ENCODE data around the gene COBLL1. TPM values are rescaled to one million over a fixed set of nuclear protein-coding genes. Genes with fewer than 3 reads are reported as not detected.

Gene COBLL1
- total RNA-seq, 2 experiments from 2014 or later: not detected

DNA sequence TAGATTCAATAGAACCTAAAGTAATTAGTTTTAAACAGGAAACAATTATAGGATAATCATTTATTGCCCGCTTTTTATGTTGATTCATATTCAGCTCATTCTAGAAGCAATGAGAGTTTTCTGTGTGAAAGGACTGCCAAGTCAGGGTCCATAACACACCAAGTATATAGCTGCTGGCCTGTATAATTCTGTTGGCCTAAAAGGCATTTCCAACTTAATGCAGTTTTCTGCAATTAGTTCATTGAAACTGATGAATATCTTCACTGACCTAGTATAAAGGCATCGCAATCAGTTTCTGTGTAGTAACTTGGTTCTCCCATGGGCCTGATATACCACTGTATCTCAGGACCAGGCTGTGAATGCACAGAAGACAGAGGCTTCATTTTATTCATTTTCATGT is 151.3 kb downstream of the COBLL1 start:
- Mint-ChIP-seq H3K27ac (no peak overlapping the region), H3K9me3 (ENCODE audit: low read depth) (peaks cover 3% of the 10 kb centered on the region), H3K36me3 (no peaks in the 10 kb centered on the region), H3K4me1 (no peaks in the 10 kb centered on the region), H3K27me3 (no peaks in the 10 kb centered on the region), H3K4me3 (no peak overlapping the region)
- ATAC-seq (no peak), DNase-seq (no peak)
- CTCF ChIA-PET: no interaction called here

DNA sequence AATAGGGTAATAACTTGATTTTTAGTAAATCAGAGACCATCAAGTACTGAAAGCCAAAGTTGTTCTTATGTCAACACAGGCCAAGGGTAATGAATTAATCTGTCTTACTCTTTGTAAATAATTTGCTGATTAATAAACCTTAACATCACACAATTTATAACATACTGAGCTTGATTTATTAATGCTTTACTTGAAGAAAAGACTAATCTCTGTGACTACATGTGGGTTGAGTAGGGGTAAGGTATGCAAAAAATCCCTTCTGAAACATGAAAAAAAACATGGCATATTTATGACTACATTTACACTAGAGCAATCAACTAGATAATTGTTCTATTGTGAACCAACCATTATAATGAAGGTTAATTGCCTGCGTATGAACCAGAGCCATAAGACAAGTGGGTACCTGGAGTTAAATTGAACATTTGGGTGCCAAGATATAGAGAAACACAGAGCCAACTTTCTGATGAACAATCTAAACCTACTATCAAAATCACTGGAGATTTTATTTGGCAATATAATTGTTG is 152.7 kb downstream of the COBLL1 start:
- no peaks in the 10 kb centered on the region for H3K36me3 Mint-ChIP-seq
- H3K4me3 Mint-ChIP-seq: no peak overlapping the region
- no peak overlapping the region for H3K27ac Mint-ChIP-seq
- CTCF ChIA-PET: no interaction called here
- H3K4me1 Mint-ChIP-seq: no peaks in the 10 kb centered on the region
- H3K27me3 Mint-ChIP-seq: no peaks in the 10 kb centered on the region
- DNase-seq (no peak), ATAC-seq (no peak)
- no peaks in the 10 kb centered on the region for H3K9me3 Mint-ChIP-seq (ENCODE audit: low read depth)

DNA sequence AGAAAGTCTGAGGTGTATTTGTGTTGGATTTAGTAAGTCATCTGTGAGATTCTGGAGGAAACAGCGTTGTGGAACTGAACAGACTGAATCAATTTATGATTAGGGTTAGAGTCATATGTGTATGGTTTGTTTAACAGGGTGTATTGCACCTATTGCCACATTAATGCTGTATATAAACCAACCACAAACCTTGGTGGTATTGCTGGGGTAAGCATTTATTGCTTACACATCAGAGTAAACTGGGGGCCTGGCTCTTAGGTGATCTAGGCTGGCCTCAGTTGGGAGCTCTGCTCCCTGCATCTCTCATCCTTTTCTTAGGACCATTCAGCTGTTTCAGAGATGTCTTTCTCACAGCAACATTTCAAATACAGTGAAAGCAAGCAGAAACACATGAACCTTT is 160.6 kb downstream of the COBLL1 start:
- no peaks in the 10 kb centered on the region for H3K27me3 Mint-ChIP-seq
- H3K36me3 Mint-ChIP-seq: no peaks in the 10 kb centered on the region
- no peak overlapping the region for H3K4me3 Mint-ChIP-seq
- CTCF ChIA-PET: no interaction called here
- no peak overlapping the region for H3K27ac Mint-ChIP-seq
- no peaks in the 10 kb centered on the region for H3K9me3 Mint-ChIP-seq (ENCODE audit: low read depth)
- no peak for DNase-seq
- H3K4me1 Mint-ChIP-seq: no peaks in the 10 kb centered on the region
- no peak for ATAC-seq

DNA sequence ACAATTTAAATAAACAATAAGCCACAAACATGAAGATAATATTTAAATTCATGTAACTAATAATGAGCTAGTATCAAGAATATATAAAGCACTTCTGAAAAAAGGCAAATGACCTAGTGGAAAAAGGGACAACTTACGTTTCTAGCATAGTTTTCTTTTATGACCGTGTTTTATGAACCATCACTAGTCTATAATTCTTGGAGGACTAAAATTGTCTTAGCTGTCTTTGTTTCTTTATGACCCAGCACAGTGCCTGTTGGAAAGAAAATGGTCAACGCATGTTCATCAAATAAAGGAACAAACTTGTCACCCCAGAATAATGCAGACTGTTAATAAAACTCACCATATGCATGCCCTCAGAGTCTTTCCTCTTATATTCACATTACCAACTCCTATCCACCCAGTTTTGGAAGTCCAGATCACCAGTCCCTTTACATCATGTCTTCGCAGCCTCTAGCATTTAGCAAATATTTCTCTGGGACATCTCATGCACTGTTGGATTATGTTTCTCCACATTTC is 162.9 kb downstream of the COBLL1 start:
- H3K4me3 Mint-ChIP-seq: no peak overlapping the region
- CTCF ChIA-PET: no interaction called here
- no peak for DNase-seq
- H3K27ac Mint-ChIP-seq: no peak overlapping the region
- no peaks in the 10 kb centered on the region for H3K9me3 Mint-ChIP-seq (ENCODE audit: low read depth)
- ATAC-seq: no peak
- no peaks in the 10 kb centered on the region for H3K36me3 Mint-ChIP-seq
- H3K4me1 Mint-ChIP-seq: no peaks in the 10 kb centered on the region
- H3K27me3 Mint-ChIP-seq: no peaks in the 10 kb centered on the region

DNA sequence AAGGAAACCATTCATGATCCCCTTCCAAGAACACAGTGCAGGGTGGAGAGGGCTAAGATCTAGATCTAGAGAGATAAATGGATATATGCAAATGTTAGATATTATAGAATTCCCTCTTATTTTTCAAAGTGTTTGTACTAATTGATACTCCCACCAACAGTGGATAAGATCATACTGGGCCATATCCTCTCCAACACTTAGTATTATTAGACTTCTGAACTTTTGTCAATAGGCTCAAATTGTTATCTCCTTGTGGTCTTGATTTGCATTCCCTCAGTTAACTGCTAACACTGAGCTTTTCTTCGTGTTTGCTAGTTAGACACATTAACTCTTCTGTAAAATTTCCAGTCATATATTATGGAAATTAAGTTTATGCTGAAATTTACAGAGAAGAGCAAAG is 163.9 kb downstream of the COBLL1 start:
- no peak overlapping the region for H3K4me3 Mint-ChIP-seq
- no peak overlapping the region for H3K27ac Mint-ChIP-seq
- no peaks in the 10 kb centered on the region for H3K27me3 Mint-ChIP-seq
- CTCF ChIA-PET: no interaction called here
- no peaks in the 10 kb centered on the region for H3K4me1 Mint-ChIP-seq
- DNase-seq (no peak), ATAC-seq (no peak)
- no peaks in the 10 kb centered on the region for H3K9me3 Mint-ChIP-seq (ENCODE audit: low read depth)
- no peaks in the 10 kb centered on the region for H3K36me3 Mint-ChIP-seq

DNA sequence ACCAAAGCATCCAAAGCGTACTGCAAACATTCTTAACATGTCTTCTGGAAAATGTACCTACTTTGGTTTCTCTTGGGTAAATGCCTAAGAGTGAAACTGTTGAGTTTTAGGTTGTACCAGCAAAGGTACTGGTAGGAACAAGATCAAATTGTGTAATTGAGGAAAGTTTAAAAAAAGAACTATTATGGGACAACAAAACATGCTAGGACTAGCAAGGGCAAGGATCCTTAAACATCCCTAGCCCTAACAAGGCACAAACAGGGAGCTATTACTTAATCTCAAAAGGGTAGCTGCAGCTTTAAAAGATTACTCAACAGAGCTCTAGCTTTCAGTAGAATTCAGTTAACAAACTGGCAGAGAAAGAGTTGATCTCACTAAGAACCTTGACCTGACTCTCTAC is 164.4 kb downstream of the COBLL1 start:
- Mint-ChIP-seq H3K9me3 (ENCODE audit: low read depth) (no peaks in the 10 kb centered on the region), H3K36me3 (no peaks in the 10 kb centered on the region), H3K4me3 (no peak overlapping the region), H3K27me3 (no peaks in the 10 kb centered on the region), H3K4me1 (no peaks in the 10 kb centered on the region), H3K27ac (no peak overlapping the region)
- CTCF ChIA-PET: no interaction called here
- DNase-seq: no peak
- no peak for ATAC-seq

DNA sequence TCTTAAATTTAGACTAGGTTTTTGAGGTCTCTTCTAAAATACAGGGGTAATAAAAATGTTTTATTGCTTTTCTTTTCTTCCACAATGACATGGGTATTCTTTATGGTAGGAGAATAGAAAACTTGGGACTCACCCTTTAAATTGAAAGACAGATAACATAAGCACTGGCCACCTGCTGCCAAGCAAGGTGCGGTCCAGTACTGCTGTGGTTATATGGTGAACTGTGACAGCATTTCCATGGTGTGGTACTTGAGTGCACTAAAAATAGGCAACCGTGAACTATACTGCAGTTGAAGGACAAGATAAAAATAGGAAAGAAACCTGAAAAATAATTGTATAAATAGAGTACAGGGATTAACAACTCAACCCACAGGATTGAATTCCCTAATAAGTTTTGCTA is 165.9 kb downstream of the COBLL1 start:
- no peaks in the 10 kb centered on the region for H3K9me3 Mint-ChIP-seq (ENCODE audit: low read depth)
- H3K4me3 Mint-ChIP-seq: no peak overlapping the region
- DNase-seq: no peak
- no peak for ATAC-seq
- CTCF ChIA-PET: no interaction called here
- H3K27ac Mint-ChIP-seq: no peak overlapping the region
- H3K27me3 Mint-ChIP-seq: no peaks in the 10 kb centered on the region
- no peaks in the 10 kb centered on the region for H3K36me3 Mint-ChIP-seq
- no peaks in the 10 kb centered on the region for H3K4me1 Mint-ChIP-seq

DNA sequence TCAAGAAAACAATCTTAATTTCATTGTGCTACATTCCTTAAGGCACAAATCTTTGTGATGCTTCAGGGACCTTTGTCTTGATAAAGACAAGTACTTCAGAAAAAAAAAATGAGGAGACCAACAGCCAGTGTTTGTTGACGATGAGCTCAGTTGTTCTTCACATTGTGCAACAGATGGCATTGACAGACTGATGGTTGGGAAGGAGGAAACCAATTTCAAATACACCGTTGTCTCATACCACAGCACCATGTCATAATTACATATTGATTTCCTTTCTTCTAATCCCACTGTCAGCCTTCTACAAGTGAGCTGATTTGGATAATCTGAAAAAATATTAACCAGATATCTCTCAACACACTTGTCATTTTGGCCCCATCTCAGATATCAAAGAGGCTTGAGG is 166.6 kb downstream of the COBLL1 start:
- CTCF ChIA-PET: no interaction called here
- no peak for ATAC-seq

DNA sequence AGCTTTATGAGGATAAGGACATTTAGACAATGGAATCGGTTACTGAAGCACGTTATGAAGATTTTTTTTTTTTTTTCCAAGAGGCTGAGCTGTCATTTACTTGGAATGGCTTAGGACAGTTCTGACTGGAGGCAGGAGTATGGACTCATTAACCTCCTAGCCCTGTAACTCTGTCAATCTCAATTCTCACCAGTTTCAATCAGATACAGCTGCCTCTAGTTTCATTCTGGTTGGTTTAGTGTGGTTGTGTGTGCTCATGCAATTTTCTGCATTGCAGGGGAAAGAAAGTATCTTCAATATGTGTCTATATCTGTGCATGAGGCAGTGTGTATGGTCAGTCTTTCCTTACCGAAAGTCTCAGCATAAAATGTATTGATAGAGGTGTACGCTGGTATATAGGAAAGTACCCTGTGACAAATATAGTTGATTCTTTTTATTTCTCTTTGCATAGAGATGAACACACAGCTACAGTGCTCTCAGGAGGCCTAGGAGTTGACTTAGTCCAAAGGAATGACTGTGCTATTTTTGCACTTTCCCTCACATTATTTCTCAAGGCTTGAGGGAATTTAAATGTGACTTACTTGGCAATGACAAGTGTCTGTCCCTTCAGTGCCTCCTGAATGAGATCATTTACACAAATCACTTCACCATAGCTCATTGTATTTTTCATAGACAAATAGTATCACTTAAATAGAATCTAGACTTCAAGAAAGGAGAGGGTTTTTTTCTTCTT is 169.8 kb downstream of the COBLL1 start:
- ATAC-seq (no peak), DNase-seq (no peak)
- H3K27ac Mint-ChIP-seq: no peak overlapping the region
- CTCF ChIA-PET: interaction anchor here (0.7 kb wide), 1 partner anchor 1516 kb away, joined by 3 read pairs; no protein-coding TSS in a partner anchor
- no peaks in the 10 kb centered on the region for H3K4me1 Mint-ChIP-seq
- H3K27me3 Mint-ChIP-seq: no peaks in the 10 kb centered on the region
- no peaks in the 10 kb centered on the region for H3K36me3 Mint-ChIP-seq
- H3K4me3 Mint-ChIP-seq: no peak overlapping the region
- peaks cover 3% of the 10 kb centered on the region for H3K9me3 Mint-ChIP-seq (ENCODE audit: low read depth)

More for the DNA sequence above, 166.6 kb downstream of the COBLL1 start:
- DNase-seq: no peak
- Mint-ChIP-seq H3K27me3 (no peaks in the 10 kb centered on the region), H3K9me3 (ENCODE audit: low read depth) (no peaks in the 10 kb centered on the region), H3K36me3 (no peaks in the 10 kb centered on the region), H3K4me3 (no peak overlapping the region), H3K27ac (no peak overlapping the region), H3K4me1 (no peaks in the 10 kb centered on the region)

DNA sequence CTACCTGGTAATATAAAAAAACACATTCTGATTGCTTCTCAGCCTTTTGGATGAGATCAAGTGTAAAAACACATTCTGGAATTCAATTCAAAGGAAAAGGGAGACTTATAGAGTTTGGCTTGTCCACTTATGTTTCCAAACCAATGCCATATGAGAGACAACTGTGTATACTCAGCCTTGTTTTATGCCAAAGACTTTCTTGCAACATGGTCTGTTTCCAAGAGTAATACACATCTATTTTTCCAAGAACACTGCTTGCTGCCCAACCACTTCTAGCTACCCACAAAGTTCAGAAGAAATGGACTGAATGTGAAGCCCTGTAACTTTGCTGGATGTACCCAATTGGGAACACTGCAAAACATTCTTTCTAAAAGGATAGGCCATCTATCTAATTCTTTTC is 172.3 kb downstream of the COBLL1 start:
- peaks cover 3% of the 10 kb centered on the region for H3K9me3 Mint-ChIP-seq (ENCODE audit: low read depth)
- DNase-seq (no peak), ATAC-seq (no peak)
- no peaks in the 10 kb centered on the region for H3K36me3 Mint-ChIP-seq
- H3K4me1 Mint-ChIP-seq: no peaks in the 10 kb centered on the region
- no peak overlapping the region for H3K4me3 Mint-ChIP-seq
- H3K27me3 Mint-ChIP-seq: no peaks in the 10 kb centered on the region
- CTCF ChIA-PET: no interaction called here
- no peak overlapping the region for H3K27ac Mint-ChIP-seq

DNA sequence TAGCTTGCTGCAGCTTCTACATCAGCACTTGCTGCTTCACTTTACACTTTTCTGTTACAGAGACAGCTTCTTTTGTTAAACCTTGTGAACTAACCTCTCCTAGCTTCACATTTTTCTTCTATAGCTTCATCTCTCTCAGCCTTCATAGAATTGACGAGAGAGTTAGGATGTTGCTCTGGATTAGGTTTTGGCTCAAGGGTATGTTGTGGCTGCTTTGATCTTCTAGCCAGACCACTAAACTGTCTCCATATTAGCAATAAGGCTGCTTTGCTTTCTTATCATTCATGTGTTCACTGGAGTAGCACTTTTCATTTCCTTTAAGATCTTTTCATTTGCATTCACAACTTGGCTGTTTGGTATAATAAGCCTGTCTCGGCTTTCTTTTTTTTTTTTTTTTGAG is 174.1 kb downstream of the COBLL1 start:
- ATAC-seq: no peak
- Mint-ChIP-seq H3K4me1 (no peaks in the 10 kb centered on the region), H3K4me3 (no peak overlapping the region), H3K36me3 (no peaks in the 10 kb centered on the region), H3K27ac (no peak overlapping the region), H3K27me3 (no peaks in the 10 kb centered on the region), H3K9me3 (ENCODE audit: low read depth) (peaks cover 3% of the 10 kb centered on the region)
- CTCF ChIA-PET: no interaction called here
- DNase-seq: no peak

DNA sequence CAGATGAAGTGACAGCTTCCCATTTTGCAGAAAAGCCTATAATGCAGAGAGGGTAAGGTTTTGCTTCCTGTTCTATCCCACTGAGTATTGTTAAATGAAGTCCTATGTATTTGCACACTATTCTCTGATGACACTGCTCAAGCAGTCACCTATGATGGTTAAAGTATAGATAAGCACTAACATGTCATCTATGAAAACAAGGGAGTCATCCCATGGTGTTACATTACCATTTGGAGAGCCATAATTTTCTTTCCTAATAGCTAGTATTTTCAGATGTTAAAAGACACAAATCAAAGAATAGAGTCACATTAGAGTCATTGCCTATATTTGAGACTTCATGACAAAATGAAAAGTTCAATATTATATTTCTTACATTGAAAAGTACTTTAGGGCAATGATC is 177.6 kb downstream of the COBLL1 start:
- no peaks in the 10 kb centered on the region for H3K36me3 Mint-ChIP-seq
- DNase-seq (no peak), ATAC-seq (no peak)
- H3K4me3 Mint-ChIP-seq: no peak overlapping the region
- CTCF ChIA-PET: no interaction called here
- peaks cover 3% of the 10 kb centered on the region for H3K9me3 Mint-ChIP-seq (ENCODE audit: low read depth)
- H3K27ac Mint-ChIP-seq: no peak overlapping the region
- no peaks in the 10 kb centered on the region for H3K4me1 Mint-ChIP-seq
- H3K27me3 Mint-ChIP-seq: no peaks in the 10 kb centered on the region

DNA sequence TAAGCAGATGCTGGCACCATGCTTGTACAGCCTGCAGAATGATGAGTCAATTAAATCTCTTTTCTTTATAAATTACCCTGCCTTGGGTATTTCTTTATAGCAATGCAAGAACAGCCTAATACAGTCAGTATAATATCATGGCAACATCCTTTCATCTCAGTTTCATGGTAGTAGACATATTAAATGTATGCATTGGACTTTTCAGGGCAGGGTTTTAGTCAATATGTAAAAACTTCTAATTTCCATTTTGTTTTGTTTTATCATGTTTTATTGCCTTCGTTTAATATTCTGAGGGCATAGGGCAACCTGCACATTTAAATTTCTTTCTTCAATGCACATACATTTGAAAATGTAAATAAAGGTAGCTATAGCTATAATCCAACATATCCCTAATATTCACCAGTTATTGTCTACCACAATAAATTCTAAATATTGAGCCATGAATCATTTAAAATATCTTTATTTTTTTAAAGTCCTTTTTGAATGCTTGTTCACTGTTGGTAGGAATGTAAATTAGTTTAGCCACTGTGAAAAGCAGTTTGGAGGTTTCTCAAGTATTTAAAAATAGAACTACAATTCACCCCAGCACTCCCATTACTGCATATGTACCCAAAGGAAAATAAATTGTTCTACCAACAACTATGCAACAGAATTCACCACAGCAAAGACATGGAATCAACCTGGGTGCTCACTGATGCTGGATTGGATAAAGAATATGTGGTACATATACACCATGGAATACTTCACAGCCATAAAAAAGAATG is 178.6 kb downstream of the COBLL1 start:
- H3K9me3 Mint-ChIP-seq (ENCODE audit: low read depth): no peaks in the 10 kb centered on the region
- no peaks in the 10 kb centered on the region for H3K27me3 Mint-ChIP-seq
- H3K27ac Mint-ChIP-seq: no peak overlapping the region
- no peaks in the 10 kb centered on the region for H3K36me3 Mint-ChIP-seq
- no peak overlapping the region for H3K4me3 Mint-ChIP-seq
- ATAC-seq (no peak), DNase-seq (no peak)
- CTCF ChIA-PET: no interaction called here
- no peaks in the 10 kb centered on the region for H3K4me1 Mint-ChIP-seq

DNA sequence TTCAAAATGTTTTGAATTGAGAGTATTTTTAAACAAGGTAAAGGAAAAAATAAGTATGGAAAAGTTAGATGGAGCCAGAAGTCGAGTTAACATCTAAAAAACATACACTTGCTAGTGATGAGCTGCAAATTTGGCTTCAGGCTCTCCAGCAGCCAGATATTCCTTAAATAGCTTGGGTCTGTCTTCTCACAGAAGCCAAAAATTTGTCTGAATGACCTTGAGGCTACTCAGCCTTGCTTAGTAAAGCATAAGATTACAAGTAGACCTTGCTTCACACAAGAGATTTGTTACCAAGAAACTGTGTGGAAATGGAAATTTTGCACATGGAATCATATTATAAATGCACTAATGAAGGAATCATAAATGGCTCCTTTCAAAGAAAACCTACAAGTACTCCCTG is 179.6 kb downstream of the COBLL1 start:
- Mint-ChIP-seq H3K27ac (no peak overlapping the region), H3K4me1 (no peaks in the 10 kb centered on the region), H3K4me3 (no peak overlapping the region), H3K9me3 (ENCODE audit: low read depth) (no peaks in the 10 kb centered on the region), H3K27me3 (no peaks in the 10 kb centered on the region), H3K36me3 (no peaks in the 10 kb centered on the region)
- ATAC-seq (no peak), DNase-seq (no peak)
- CTCF ChIA-PET: no interaction called here
